Skeletal muscle cell (primary cell): ENCODE results near the gene CPT1A.
A peak's percentile ranks its signal among the peaks of the same experiment; 100 is the strongest.
"Not testable (repeated sequence)": the region's sequence is repeated elsewhere in the genome, so short reads cannot be mapped to it uniquely, and the experiment has no call there.

ENCODE experiments used
- DNase-seq: peaks from one replicate; pipeline ENCODE4 v3.0.0-alpha.2; 2010; ENCODE audit warnings: low read depth
- H3K4me3 ChIP-seq: 2 replicates; pipeline ENCODE4 v1.5.1; 2011; ENCODE audit warnings: low read depth, mild to moderate bottlenecking, control low read depth, low read length, moderate library complexity

CPT1A gene

DNA sequence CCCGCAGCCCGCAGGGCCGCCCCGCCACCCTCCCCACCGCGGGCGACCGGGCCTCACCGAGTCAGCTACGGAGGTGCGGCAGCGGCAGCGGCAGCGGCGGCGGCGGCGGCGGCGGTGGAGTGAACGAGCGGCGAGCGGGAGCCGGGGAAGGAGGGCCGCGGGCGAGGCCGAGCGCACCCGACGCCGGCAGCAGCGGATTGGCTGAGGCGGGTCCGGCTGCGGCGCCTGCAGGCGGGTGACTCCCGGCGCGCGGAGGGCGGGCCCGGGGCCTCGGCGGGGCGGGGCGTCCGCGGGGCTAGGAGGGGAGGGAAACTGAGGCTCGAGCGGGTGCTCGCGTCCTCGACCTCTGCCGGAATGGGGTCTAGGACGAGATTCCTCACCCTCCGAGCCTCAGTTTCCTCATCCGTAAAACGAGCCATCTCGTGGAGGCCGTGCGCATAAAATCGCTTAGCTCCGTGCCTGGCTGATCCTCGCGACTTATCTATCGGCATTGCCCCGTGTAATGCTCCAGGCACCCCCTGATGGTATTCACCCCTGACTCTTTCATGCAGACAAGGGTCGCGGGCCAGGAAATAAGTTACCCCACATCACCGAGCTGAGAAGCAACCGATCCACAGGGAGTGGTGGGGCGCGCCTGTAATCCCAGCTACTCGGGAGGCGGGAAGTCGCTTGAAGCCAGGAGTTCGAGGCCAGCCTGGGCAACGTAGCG is at the start of gene CPT1A:
CPT1A (minus strand) TSS at position 199 of the 709 bp plus-strand sequence. CDS start 26,442 bp downstream, outside the sequence.
- DNase-seq = peak; percentile 11
- H3K4me3 ChIP-seq = peak within 1 kb of the TSS; percentile 36

DNA sequence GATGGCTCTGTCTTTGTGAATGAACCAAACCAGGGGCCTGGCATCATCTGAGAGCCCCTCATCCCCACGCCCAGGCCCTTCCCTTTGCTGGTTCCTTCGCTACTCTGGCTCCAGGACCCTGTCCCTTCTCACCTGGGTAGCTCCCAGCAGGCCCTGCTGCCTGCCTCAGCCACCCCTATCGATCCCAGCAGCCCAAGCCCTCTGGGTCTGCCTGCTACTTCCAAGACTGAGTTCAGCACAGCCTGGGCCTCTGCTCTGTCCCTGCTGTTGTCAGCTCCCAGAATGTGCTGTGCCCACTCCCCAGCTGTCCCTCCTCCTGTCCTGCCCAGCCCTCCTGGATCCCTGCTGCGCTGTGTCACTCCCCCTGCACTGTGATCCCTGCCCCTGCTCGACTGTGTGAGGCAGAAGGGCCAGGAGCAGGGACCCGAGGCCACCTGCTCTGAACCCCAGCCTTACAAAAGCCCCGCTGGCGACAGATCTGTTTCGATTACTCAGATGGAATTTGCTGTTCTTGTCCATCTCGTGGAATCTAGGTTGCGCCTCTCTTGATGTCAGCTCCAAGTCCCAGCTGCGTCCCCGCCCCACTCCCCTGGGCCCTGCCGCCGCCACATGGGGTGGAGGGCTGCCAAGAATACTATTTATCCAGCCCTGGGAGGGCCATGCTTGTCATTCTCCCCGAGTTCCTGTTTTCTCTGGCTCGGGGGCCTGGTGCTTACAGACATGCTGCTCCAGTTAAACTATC is 48.9 kb upstream of the CPT1A start:
- no peak overlapping the region for H3K4me3 ChIP-seq
- DNase-seq = peak; percentile 82

DNA sequence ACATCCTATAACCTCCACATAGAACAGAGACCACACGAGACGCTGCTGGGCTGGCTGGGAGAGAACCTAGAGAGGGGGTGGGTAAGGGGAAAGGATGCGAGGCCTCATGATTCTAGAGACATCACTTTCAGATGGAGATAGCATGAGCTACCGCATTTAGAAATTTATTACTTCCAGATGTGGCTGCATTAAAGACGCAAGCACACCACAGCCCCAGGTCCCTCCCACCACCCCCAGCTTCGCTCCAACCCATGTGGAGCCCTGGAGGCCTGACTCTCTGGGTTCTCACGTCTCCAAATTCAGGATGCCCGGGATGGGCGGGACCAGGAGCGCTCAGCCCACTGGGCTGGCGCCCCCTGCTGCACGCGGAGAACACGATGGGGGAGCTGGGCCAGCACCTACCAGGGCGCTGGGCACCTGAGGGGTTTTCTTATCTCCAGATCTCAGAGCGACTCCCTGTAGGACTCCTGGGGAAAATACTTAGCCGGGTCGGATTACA is 48.3 kb upstream of the CPT1A start:
- H3K4me3 ChIP-seq = no peak overlapping the region
- peak; percentile 94 for DNase-seq

DNA sequence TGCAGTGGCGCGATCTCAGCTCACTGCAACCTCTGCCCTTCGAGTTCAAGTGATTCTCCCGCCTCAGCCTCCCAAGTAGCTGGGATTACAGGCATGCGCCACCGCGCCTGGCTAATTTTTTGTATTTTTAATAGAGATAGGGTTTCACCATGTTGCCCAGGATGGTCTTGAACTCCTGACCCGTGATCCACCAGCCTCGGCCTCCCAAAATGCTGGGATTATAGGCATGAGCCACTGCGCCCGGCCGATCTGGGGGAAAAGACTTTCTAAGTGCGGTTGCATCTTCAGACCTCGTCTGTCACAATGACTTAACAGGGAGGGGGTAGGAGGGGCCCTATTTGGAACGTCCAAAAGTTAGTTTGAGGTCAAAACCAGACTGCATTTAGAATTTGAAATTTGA is 43.1 kb upstream of the CPT1A start:
- DNase-seq, H3K4me3 ChIP-seq: not testable (repeated sequence)

DNA sequence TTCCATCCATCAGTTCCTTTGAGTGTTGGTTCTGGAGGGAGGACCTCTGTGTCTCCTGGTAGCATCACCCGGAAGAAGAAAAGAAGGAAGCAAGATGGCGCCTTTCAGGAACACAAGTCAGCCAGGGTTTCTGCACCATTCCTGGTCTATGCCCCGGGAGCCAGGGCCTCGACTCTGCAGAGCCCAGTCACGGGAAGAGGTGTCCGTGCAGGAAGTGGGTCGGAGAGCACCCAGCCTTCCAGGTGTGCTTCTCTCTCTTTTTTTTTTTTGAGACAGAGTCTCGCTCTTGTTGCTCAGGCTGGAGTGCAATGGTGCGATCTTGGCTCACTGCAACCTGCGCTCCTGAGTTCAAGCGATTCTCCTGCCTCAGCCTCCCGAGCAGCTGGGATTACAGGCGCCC is 40.7 kb upstream of the CPT1A start:
- no peak overlapping the region for H3K4me3 ChIP-seq
- DNase-seq = no peak

DNA sequence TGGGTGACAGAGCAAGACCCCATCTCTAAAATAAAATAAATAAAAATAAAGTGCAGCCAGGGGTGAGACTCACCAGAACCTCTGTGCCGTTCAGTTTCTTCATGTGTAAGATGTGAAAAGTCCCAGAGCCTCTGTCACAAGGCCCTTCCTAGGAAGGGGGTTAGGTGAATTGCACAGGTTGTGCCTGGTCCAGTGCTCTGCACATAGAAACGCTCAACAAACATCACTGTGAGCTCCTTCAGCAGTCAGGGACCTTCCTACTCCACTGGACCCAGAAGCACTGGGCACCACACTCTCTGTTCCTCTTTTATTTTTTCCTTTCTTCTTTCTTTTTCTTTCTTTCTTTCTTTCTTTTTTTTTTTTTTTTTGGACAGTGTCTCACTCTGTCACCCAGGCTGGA is 39.6 kb upstream of the CPT1A start:
- no peak for DNase-seq
- no peak overlapping the region for H3K4me3 ChIP-seq

DNA sequence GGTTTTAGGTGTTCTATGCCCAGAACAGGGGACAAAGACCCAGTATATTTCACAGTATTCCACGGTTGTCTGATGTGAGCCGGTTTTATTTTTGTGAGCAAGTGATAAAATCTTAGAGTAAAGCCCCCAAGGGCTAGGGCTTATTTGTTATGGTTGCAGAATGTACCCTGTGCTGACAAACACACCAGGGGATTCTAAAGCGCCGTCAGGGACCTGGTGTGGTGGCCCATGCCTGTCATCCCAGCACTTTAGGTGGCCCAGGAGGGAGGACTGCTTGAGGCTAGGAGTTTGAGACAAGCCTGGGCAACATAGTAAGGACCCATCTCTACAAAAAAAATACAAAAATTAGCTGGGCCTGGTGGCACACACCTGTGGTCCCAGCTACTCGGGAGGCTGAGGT is 39.1 kb upstream of the CPT1A start:
- DNase-seq = no peak
- H3K4me3 ChIP-seq = no peak overlapping the region

DNA sequence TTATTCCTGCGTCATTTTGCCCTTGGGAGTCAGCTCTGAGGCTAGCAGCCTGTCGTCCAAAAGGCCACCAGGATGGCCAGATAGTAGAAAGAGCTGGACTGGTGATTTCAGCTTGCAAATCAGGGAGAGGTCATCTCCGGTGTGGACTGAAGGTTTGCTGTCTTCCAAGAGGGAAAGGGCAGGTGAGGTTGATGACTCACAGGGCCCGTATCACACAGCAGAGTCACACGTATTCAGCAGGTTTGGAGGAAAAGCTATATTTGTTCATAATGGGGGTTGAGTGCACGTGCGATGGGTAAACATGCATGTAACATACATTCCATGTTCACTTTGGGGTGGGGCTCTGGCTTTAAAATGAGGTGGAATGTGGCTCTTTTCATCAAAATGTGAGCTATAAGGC is 36.3 kb upstream of the CPT1A start:
- no peak for DNase-seq
- no peak overlapping the region for H3K4me3 ChIP-seq

DNA sequence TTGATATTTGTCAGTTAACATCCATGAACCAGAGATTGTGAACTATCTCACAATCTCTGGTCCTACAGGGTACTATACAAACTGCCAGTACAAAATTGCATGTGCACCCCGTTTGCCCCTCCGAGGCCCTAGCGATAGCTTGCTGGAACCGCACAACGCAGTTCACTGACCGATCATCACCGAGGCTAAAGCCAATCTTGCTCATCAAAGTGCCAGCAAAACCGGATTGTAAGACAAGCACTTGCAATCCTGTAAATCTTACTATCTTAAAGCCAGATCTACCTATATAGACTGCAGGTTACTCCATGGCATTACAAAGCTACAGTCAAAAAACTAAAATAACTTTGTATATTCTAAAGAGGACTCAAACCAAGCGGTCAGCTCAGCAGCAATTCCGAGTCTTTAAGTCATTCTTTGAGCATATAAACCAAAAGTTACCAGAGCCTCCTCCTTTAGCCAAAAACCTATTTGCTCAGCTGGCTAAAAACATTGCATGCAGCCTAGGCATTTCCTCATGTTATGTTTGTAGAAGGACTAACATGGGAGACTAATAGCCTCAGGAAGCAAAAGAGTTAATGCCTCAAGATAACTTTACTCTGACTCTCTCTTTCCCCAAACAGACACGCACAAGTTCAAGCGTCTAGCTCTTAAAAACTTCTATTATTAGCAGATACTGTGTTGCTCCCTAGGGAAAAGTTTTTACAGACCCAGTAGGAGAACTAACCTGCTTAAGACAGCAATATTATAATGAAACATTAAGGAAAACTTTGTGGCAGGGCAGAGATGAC is 30.7 kb upstream of the CPT1A start:
- H3K4me3 ChIP-seq = no peak overlapping the region
- DNase-seq = no peak

DNA sequence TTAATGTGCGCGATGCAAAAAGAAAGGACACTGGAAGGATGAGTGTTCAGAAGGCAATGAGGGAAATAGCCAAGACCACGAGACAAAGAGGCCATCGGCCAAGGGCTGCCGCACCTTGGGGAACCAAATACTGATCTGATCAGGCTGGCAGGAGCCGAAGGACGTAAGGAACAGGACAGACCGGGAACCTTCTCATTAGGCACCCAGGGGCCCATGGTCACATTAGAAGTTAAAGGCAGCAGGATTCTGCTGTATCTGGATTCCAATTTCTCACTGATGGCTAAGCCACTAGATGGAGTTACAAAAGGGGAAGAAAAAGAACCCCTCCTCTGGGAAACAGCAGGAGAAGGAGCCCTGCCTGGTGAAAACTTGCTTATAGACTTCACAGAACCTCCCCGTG is 28.8 kb upstream of the CPT1A start:
- no peak for DNase-seq
- H3K4me3 ChIP-seq = peak overlapping the region; percentile 46

DNA sequence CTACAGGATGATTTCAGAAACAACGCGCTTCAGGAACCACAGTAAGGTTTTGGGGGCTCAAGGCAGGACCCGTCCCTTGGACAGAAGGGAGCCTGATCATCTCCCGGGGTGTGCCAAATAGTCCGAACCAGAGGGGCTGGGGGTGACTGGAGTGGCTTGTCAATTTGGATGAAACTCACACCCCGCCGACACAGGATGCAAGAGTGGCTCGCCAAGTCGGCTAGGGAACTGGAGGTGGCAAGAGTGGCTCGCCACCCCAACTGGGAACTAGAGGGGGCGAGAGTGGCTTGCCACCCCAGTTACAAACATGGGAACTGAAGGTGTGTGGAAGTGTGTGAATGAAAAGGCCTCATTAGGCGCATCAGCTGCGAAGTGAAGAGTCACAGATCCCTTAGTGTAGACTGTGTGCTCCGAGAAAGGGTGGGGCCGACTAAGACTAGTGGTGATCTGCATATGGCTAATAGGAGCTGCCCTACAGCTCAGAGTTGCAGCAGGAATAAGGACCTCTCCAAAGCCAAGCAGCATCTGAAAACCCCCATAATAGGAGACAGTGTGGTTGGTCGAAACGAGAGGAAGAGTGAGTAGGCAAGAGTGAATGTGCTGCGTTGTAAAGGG is 26.6 kb upstream of the CPT1A start:
- no peak for DNase-seq

DNA sequence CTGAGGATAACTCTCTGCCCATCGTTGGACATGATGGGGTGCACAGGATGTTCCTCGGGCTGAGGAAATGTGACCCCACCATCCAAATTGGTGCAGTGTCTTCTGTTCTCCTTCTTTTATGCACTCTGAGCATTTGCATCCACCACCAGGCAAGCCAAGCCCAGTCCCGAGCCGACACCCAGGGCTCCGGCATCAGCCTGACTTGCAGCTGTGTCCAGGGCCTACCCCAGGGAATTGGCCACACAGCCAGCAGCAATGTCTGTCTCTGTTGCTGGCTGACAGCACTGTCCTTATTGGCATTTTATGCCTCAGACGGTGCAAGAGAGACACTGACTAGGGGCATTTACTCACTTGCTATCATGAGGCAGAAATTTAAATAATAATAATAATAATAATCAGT is 25.4 kb upstream of the CPT1A start:
- DNase-seq = no peak
- no peak overlapping the region for H3K4me3 ChIP-seq

More for the DNA sequence above, 26.6 kb upstream of the CPT1A start:
- H3K4me3 ChIP-seq = no peak overlapping the region

DNA sequence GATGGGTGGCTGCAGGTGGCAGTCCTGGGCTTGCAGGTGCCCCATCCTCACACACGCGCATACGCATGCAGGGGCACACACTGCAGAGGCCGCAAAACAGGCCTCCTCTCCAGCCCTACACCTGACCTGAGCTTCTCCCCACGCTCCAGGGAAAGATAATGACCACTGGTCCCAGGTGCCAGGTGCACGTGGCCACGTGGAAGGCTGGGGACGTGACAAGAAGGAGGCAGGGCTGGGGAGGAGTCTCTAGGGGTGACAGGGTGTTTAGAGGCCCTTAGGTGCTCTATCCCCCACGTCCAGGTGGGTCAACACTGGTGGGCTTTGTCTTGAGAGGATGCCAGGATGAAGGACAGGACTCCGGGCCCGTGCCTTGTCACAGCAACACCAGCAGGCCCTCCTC is 23.5 kb upstream of the CPT1A start:
- no peak overlapping the region for H3K4me3 ChIP-seq
- DNase-seq = no peak

DNA sequence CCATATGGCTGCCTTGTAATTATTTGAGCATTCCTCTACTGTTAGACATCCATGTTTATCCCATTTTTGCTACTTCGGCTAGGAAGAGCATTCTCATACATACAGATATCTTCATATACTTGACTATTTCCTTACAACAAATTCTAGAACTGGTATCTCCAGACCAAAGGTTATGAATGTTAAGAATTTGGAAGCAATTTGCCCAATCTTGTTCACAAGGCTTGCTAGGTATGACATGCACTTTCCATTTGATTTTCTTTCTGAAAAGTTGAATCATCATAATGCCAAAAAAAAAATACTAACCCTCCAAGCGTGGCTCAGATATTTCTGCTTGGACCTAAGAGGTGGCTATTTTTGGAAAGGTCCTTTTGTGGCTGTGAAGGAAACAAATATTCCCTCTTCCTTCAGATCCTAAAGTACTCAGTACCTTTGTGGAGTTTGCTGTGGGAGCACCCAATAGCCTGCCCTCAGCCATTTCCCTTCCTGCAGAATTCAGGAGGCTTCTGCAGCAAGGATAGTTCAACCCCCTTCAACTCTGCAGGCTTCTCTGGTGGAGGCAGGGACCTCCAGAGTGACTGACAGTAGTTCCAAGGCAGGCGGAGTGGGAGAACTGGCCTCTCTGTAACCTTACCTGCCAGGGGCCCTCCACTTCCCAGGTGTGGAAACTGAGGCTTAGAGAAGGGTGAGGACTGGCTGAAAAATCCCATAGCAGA is 22.0 kb upstream of the CPT1A start:
- no peak for DNase-seq
- H3K4me3 ChIP-seq = no peak overlapping the region

DNA sequence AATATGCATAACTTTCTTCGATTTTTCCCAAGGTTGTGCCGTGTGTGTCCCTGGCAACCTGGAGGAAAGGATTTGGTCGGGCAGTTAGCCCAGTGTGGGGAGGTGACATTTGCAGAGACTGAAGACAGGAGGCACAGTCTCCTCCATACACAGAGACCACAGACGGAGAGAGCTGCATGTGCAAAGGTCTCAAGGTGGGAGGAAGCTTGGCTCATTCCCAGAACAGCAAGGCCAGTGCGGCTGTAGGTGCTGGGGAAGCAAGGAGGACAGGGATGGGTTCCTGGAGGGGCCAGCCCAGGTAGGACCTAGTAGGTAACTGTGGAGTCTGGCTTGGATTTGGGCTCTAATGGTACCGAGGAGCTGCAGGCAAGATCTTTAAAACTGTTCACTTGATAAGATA is 20.7 kb upstream of the CPT1A start:
- H3K4me3 ChIP-seq = no peak overlapping the region
- no peak for DNase-seq

DNA sequence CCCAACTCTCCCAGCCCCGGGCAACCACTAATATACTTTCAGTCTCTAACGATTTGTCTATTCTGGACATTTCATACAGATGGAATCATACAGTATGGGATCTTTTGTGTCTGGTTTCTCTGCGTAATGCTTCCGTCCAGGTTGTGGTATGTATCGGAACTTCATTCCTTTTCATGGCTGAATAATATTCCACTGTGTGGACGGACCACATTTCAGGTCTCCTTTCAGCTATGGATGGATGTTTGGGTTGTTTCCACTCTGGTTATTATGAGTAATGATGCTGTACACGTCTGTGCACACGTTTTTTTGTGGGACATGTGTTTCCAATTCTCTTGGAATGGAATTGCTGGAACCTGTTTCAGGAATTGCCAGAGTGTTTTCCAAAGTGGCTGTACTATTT is 17.4 kb upstream of the CPT1A start:
- no peak overlapping the region for H3K4me3 ChIP-seq
- DNase-seq = no peak

DNA sequence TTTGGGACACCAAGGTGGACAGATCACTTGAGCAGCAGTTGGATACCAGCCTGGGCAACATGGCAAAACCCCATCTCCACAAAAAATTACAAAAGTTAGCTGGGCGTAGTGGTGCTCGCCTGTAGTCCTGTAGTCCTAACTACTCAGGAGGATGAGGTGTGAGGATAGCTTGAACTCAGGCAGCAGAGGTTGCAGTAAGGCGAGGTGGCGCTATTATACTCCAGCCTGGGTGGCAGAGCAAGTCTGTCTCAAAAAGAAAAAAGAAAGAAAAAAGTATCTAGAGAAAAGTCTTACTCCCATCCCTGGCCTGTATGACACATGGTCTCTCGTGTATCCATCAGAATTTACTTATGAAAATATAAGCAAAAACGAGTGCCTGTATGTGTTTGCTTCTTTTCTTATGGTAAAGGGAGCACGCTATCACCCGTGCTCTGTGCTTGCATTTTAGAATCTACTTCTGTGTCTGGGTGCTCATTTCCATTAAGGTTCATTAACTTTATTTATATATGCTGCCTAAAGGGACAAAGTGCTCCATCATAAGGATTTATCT is 15.4 kb upstream of the CPT1A start:
- no peak overlapping the region for H3K4me3 ChIP-seq
- no peak for DNase-seq

DNA sequence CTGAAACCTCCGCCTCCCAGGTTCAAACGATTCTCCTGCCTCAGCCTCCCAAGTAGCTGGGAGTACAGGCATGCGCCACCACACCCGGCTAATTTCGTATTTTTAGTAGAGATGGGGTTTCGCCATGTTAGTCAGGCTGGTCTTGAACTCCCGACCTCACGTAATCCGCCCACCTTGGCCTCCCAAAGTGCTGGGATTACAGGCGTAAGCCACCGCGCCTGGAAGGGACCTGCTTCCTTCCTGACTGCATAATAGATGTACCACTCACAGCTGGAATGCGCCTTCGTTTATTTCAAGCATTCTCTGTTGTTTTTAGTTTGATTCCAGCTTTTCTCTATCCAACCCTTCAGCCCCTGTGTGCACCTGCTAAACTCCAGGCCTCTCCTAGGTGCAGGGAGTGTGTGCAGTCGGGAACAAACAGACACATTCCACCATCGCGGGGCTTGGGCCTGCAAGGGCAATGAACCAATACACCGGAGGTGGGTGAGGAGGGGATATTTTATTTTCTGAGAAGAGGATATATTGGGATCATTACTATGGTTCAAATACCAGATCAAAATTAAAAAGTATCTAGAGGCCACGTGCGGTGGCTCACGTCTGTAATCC is 14.8 kb upstream of the CPT1A start:
- not testable (repeated sequence) for H3K4me3 ChIP-seq, DNase-seq
